ENCODE measurements around the gene TAS2R3.
A peak's percentile ranks its signal among the peaks of the same experiment; 100 is the strongest.

TAS2R3 gene

GRCh38 chr7:141785706-141786552 is 22.0 kb downstream of the TAS2R3 start:
- DNase-seq (ENCODE audit: low read depth) = peak; percentile 5

DNA sequence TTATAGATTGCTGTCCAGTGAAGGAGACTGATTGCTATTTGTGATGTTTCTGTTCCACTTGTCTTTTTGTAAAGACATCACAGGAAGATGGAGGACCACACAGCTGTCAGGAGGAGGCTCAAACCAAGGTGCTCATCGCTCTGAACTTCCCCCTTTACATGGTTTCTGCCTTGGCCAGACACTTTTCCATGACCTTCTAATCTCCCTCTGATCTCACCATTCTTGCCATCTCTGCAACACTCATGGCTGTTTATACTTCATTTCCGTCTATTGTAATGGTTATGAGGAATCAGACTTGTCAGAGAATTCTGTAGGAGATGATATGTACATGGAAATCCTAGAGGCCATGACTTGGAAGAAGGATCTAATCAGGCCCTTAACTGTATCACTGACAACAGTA is 24.4 kb downstream of the TAS2R3 start:
- DNase-seq (ENCODE audit: low read depth) = no peak

DNA sequence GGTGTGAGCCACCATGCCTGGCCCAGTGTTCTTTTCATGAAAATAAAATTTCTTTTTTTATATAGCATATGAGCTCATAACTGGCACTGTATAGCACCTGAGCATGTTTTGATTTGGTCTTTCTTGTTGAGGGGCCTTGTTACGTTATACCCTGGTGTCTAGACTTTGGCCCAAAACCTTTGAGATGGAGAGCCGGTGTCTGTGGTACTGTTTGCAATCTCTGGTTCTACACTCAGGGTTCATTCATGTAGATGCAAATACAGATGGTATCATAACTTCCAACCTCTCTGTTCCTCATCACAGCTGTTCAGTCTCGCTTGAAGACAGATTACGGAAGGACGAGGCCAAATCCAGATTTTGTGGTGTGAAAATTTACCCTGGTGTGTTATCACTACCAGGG is 26.0 kb downstream of the TAS2R3 start, which contains the start of gene TAS2R5:
TAS2R5 (plus strand) TSS at position 301 of the 400 bp plus-strand sequence. CDS start 145 bp downstream, outside the sequence.
- no peak for DNase-seq (ENCODE audit: low read depth)

DNA sequence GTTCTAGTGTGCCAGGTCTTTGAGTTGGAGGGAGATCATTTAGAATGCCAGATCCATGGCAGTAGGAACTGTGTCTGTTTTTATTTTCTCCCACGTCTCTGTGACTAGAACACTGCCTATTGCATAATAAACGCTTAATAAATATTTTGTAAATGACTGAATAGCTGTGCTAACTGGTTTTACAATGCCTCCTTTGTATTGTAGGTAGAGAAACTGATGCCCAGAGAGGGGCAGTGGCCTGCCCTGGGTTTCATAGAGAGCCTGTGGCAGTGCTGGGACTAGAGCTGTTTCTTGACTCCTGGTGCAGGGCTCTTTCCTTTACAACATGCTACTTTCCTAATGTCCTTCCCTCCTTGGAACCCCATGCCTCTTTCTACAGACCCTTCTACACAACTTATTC is 28.6 kb downstream of the TAS2R3 start:
- DNase-seq (ENCODE audit: low read depth) = no peak
